Skin of body (tissue), 3 donors: ENCODE data around the gene PRAMEF10. TPM values are rescaled to one million over a fixed set of nuclear protein-coding genes. Genes with fewer than 3 reads are reported as not detected.
"Not testable (repeated sequence)": the region's sequence is repeated elsewhere in the genome, so short reads cannot be mapped to it uniquely, and the experiment has no call there.

Experiments
- DNase-seq: peaks from one replicate; lab custom pipeline; 2025; lab: John Stamatoyannopoulos, UW
- small RNA-seq: library from RNA; depleted of rRNA; stranded (forward); fragments of <200 nt; gene quantifications from one replicate; pipeline ENCODE3, GENCODE V24; 2014; ENCODE audit warnings: low replicate concordance
- total RNA-seq: library from RNA; depleted of rRNA; stranded (reverse); fragments of >200 nt; gene quantifications from one replicate; pipeline ENCODE4 v1.2.3, GENCODE V29; 2014

The PRAMEF10 gene
- not detected for total RNA-seq

DNA sequence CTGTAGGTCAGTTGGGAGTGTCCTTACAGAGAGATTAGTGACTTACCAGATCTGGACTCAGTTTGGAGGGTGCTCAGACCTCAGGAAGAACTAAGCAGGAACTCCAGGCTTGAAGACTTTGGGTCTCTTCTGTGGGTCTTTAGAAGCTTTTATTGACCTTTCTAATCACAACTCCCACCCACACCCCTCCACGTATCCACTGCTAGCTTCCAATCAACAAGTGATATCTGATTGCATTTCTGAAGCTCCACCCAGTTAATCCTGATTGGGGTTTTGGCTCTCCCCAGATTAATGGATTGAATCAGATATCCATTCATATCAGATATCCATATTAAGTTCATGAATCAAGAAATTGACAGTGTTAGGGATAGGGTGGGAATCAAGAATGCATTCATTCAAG lies at the start of gene PRAMEF10:
Gene PRAMEF10 (minus strand): TSS at position 101 of the 400 bp plus-strand sequence. CDS start 2,423 bp downstream, outside the sequence.
- not testable (repeated sequence) for DNase-seq

GRCh38 chr1:12947480-12947879 lies 49.4 kb upstream of the PRAMEF10 start, which contains the start of gene PRAMEF6:
TSS of gene PRAMEF6 (minus strand) at chr1:12947580. CDS start at chr1:12942518, 5,062 bp downstream.
- not testable (repeated sequence) for DNase-seq

GRCh38 chr1:12924368-12924767 lies 26.3 kb upstream of the PRAMEF10 start:
- not testable (repeated sequence) for DNase-seq

- DNase-seq: not testable (repeated sequence)
These were observed 23.7 kb upstream of the PRAMEF10 start for GRCh38 chr1:12921749-12922148.

DNA sequence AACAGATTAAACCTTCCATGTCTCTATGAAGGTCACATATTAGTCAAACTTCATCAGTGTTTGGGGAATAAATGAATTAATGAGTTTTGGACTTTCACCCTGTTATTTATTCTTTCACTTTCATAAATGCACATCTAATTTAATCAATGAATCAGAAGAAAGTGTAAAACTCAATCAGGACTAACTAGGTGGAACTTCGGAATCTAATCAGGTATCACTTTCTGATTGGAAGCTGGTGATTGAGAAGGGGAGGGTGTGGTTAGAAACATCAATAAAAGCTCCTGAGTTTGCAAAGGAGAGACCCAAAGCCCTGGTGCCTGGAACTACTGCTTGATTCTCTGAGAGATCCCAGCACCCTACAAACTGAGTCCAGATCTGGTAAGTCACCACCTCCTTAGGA lies 18.2 kb upstream of the PRAMEF10 start, which contains the start of gene PRAMEF7:
Gene PRAMEF7 (plus strand): TSS at position 301 of the 400 bp plus-strand sequence. CDS start 1,083 bp downstream, outside the sequence.
- not testable (repeated sequence) for DNase-seq

- DNase-seq: not testable (repeated sequence)
These were observed 5.9 kb upstream of the PRAMEF10 start for GRCh38 chr1:12903793-12904572.

- DNase-seq: not testable (repeated sequence)
These were observed 1.1 kb upstream of the PRAMEF10 start for GRCh38 chr1:12899186-12899585.

DNA sequence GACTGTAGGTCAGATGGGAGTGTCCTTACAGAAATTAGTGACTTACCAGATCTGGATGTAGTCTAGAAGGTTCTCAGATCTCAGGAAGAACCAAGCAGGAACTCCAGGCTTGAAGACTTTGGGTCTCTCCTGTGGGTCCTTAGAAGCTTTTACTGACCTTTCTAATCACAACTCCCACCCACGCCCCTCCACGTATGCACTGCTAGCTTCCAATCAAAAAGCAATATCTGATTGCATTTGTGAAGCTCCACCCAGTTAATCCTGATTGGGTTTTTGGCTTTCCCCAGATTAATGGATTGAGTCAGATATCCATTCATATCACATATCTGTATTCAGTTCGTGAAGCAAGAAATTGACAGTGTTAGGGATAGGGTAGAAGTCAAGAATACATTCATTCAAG lies 12.0 kb downstream of the PRAMEF10 start, which contains the start of gene PRAMEF4:
Gene PRAMEF4 (minus strand): TSS at position 101 of the 400 bp plus-strand sequence. CDS start 2,807 bp downstream, outside the sequence.
- DNase-seq: not testable (repeated sequence)

DNA sequence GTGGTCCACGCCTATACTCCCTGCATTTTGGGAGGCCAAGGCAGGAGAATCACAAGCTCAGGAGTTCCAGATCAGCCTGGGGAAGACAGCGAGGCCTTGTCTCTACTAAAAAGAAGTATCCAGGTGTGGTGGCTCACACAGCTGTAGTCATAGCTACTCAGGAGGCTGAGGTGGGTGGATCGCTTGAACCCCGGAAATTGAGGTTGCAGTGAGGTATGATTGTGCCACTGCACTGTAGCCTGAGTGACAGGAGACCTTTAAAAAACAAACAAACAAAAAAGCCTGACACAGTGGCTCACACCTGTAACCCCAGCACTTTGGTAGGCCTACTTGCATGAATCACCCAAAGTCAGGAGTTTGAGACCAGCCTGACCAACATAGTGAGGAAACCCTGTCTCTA lies 19.6 kb downstream of the PRAMEF10 start:
- not testable (repeated sequence) for DNase-seq

GRCh38 chr1:12863131-12863880 lies 34.8 kb downstream of the PRAMEF10 start:
- not testable (repeated sequence) for DNase-seq

DNA sequence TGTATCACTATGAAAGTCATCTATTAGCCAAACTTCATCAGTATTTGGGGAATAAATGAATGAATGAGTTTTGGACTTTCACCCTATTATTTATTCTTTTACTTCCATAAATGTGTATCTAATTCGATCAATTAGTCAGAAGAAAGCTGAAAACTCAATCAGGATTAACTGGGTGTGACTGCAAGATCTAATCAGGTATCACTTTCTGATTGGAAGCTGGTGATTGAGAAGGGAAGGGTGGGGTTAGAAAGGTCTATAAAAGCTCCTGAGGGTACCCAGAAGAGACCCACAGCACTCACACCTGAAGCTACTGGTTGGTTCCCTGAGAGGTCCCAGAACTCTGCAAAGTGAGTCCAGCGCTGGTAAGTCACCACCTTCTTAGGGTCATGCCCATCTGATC lies 41.3 kb downstream of the PRAMEF10 start, which contains the start of gene PRAMEF2:
Gene PRAMEF2 (plus strand): TSS at position 301 of the 400 bp plus-strand sequence. CDS start 1,924 bp downstream, outside the sequence.
- not testable (repeated sequence) for DNase-seq

DNA sequence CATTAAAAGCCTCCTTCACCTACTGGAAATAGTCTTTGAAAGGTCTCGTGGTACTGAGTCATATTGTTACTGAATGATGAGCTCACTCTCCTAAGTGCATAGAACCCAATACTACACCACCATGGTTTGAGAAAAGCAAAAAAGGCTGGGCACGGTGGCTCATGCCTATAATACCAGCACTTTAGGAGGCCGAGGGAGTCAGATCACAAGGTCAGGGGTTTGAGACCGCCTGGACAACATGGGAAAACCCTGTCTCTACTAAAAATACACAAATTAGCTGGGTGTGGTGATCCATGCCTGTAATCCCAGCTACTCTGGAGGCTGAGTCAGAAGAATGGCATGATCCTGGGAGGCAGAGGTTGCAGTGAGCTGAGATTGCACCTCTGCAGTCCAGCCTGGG lies 46.3 kb downstream of the PRAMEF10 start:
- DNase-seq: no peak

- DNase-seq: not testable (repeated sequence)
These were observed 49.5 kb downstream of the PRAMEF10 start, which contains the start of gene HNRNPCL1 for GRCh38 chr1:12848620-12849019. TSS of gene HNRNPCL1 (minus strand) at chr1:12848720. CDS start at chr1:12848289, 431 bp downstream.

Small RNA genes lying within 50 kb of the gene (small RNA-seq; reads per million reads assigned to genes)
- gene RNU6-1072P: not detected

Other genes starting within 250 kb of the PRAMEF10 start
- gene AADACL3, start 182.2 kb downstream of the PRAMEF10 start, total RNA-seq: 6.1 TPM
- not detected for gene CFAP107, start 152.1 kb downstream of the PRAMEF10 start, total RNA-seq
- gene PRAMEF12, start 124.5 kb downstream of the PRAMEF10 start, total RNA-seq: not detected
- not detected for gene PRAMEF1, start 106.9 kb downstream of the PRAMEF10 start, total RNA-seq
- not detected for gene PRAMEF11, start 66.9 kb downstream of the PRAMEF10 start, total RNA-seq
- not detected for gene HNRNPCL1, start 49.5 kb downstream of the PRAMEF10 start, total RNA-seq
- not detected for gene PRAMEF2, start 41.2 kb downstream of the PRAMEF10 start, total RNA-seq
- gene PRAMEF4, start 12.1 kb downstream of the PRAMEF10 start, total RNA-seq: not detected
- gene PRAMEF7, start 18.3 kb upstream of the PRAMEF10 start, total RNA-seq: not detected
- not detected for gene PRAMEF6, start 49.3 kb upstream of the PRAMEF10 start, total RNA-seq
- gene PRAMEF27, start 158.3 kb upstream of the PRAMEF10 start, total RNA-seq: not detected
- gene HNRNPCL3, start 162.5 kb upstream of the PRAMEF10 start, total RNA-seq: not detected
- not detected for gene PRAMEF25, start 172.5 kb upstream of the PRAMEF10 start, total RNA-seq
- gene HNRNPCL2, start 218.6 kb upstream of the PRAMEF10 start, total RNA-seq: not detected